Nephron (organoid): ENCODE data around the gene ITGA5.

Experiments
- H3K27ac Mint-ChIP-seq, 3 experiments: 2 replicates each; pipeline ENCODE4 v1.8.0; 2020; ENCODE audit warnings: mixed read lengths in 3 of 3, mild to moderate bottlenecking in 2 of 3, moderate library complexity in 1 of 3
- H3K27me3 Mint-ChIP-seq: 2 replicates; pipeline ENCODE4 v1.8.0; 2021; ENCODE audit warnings: low read depth, mild to moderate bottlenecking, moderate library complexity, mixed read lengths
- H3K36me3 Mint-ChIP-seq: 2 replicates; pipeline ENCODE4 v1.8.0; 2020; ENCODE audit warnings: low read depth, mixed read lengths
- H3K4me1 Mint-ChIP-seq: 2 replicates; pipeline ENCODE4 v1.8.0; 2020; ENCODE audit warnings: mixed read lengths
- H3K4me3 Mint-ChIP-seq, 3 experiments: 2 replicates each; pipeline ENCODE4 v1.8.0; 2020; ENCODE audit warnings: mild to moderate bottlenecking in 3 of 3, mixed read lengths in 3 of 3, moderate library complexity in 2 of 3
- H3K9me3 Mint-ChIP-seq: 2 replicates; pipeline ENCODE4 v1.8.0; 2020; ENCODE audit warnings: mixed read lengths
- TF ChIP-seq, protein P1 (sequence below), 3 experiments: fragments of 200-600 bp; sonication (generic); IDR thresholded peaks; one replicate each; pipeline ENCODE4 v1.5.0; 2021; ENCODE audit warnings: antibody characterized with exemption in 3 of 3; ENCODE audit not compliant: unreplicated experiment in 3 of 3

The ITGA5 gene

DNA sequence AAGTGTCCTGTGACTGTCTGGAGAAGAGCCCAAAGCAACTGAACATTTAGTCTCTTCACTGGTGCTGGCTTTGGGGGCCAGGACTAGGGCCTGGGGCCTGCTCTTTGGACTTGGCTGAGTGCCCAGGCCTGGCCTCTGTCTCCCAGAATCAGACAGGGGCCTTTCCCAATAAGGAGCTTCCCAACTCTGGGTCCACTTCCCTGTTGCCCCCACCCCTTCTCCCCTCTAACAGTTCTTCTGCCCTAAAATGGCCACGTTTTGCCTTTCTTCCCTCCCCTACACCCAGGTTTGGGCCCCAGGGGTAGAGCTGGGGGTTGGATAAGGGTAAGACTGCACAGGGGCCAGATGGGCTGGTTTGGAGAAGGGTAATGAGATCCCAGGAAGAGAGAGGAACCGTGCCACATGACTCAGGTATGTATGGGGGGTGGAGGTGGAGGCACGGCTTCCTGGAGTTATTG lies 10.0 kb upstream of the ITGA5 start:
- H3K36me3 Mint-ChIP-seq: no peaks in the 10 kb centered on the region
- TF ChIP-seq, protein P1, sequence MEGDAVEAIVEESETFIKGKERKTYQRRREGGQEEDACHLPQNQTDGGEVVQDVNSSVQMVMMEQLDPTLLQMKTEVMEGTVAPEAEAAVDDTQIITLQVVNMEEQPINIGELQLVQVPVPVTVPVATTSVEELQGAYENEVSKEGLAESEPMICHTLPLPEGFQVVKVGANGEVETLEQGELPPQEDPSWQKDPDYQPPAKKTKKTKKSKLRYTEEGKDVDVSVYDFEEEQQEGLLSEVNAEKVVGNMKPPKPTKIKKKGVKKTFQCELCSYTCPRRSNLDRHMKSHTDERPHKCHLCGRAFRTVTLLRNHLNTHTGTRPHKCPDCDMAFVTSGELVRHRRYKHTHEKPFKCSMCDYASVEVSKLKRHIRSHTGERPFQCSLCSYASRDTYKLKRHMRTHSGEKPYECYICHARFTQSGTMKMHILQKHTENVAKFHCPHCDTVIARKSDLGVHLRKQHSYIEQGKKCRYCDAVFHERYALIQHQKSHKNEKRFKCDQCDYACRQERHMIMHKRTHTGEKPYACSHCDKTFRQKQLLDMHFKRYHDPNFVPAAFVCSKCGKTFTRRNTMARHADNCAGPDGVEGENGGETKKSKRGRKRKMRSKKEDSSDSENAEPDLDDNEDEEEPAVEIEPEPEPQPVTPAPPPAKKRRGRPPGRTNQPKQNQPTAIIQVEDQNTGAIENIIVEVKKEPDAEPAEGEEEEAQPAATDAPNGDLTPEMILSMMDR (IDR thresholded peaks at IDR 0.05; ENCODE audit: unreplicated experiment in 3 of 3): no peak
- H3K4me1 Mint-ChIP-seq: peaks cover 67% of the 10 kb centered on the region

DNA sequence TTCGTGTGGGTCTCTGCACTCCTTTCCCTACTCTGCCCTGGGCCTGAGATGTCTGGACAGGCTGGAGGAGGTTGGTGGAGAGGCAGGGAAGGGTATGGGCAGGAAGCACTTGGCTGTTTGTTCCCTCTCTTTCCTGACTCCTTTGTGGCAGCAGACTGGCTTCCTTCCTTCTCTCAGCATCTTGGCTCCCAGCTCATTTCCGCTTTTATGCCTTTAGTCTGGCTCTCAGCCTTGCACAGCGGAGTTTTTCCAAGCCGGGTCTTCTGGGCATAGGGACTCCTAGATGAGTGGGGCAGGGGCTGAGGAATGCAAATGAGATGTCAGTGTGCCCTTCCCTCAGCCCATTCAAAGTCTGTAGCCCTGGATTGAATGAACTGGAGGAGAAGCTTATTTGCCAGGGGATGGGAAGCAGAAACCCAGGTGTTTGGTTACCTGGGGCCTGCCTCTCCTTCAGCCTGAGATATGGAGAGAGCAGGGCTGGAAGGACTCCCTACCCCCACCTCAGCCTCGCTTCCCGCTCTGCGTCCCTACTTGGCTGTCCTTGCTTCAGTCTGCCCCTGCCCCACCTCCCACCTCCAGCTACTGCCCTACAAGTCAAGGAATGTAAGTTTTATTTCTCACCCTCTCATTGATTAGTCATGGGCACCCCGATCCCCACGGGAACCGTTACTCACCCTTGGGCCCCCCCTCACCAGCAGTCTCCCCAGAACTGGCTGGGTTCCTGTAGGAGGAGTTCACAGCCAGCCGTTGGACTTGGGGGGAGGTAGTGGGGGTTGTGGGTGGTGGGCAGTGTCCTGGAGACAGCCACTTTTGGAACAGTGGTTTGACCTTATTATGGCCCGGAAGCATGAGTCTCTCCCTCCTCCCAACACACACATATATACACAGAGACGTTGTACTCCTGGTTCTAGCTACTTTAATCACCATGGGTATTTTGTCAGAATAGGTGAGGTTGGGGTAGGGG lies 9.3 kb upstream of the ITGA5 start:
- Mint-ChIP-seq H3K9me3 (no peaks in the 10 kb centered on the region), H3K27me3 (peaks cover 10% of the 10 kb centered on the region), H3K4me3 (no peak overlapping the region), H3K36me3 (no peaks in the 10 kb centered on the region), H3K4me1 (peaks cover 67% of the 10 kb centered on the region), H3K27ac (peak overlapping the region; percentile 10 to 57 (median 39))
- TF ChIP-seq, protein P1 (IDR thresholded peaks at IDR 0.05; ENCODE audit: unreplicated experiment in 3 of 3): no peak

More for the DNA sequence above, 10.0 kb upstream of the ITGA5 start:
- H3K4me3 Mint-ChIP-seq: no peak overlapping the region
- H3K27me3 Mint-ChIP-seq: peaks cover 10% of the 10 kb centered on the region
- no peaks in the 10 kb centered on the region for H3K9me3 Mint-ChIP-seq
- H3K27ac Mint-ChIP-seq: peak overlapping the region in 2 of 3 experiments; percentile 24 to 39

DNA sequence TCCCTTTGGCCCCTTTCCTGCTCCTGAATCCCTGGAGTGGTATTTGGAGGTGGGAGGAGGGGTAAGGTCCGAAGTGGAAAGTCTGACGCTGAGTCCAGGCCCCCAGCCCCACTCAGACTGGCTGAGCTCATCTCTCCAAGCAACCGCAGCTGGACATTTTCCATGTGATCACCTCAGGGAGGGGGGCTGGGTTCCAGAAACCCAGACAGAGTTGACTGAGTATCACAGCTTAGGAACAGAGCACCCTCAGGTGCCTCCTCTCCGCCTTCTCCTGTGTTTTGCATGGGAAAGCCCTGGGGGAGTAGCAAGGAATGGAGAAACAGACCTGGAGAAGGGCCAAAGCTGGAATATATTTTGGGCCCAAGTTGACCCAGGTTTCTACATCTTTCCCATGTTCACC lies 8.0 kb upstream of the ITGA5 start:
- Mint-ChIP-seq H3K4me3 (no peak overlapping the region), H3K27ac (peak overlapping the region; percentile 10 to 49 (median 16)), H3K36me3 (no peaks in the 10 kb centered on the region), H3K9me3 (no peaks in the 10 kb centered on the region), H3K27me3 (peaks cover 15% of the 10 kb centered on the region), H3K4me1 (peaks cover 60% of the 10 kb centered on the region)
- TF ChIP-seq, protein P1 (IDR thresholded peaks at IDR 0.05; ENCODE audit: unreplicated experiment in 3 of 3): no peak

DNA sequence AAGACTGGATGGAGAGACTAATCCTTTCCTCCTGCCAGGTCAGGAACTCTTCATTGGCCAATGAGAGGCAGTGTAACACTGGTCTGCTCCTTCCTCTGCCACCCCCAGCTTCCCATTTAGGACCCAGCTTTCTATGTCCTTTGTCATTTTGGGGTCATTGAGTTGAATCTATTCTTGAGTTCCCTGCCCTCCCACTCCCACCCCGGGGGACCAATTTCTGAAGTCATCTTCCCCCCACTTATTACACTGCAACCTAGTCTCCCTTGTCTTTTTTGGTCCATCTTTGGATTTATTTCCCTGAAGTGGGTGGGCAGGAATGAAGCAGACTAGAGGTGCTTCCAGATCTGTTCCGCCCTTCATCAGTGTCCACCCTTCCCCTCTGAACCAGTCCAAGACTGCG lies 7.6 kb upstream of the ITGA5 start:
- Mint-ChIP-seq H3K27ac (peak overlapping the region in 1 of 3 experiments; percentile 31), H3K4me3 (no peak overlapping the region), H3K27me3 (peaks cover 18% of the 10 kb centered on the region), H3K36me3 (no peaks in the 10 kb centered on the region), H3K9me3 (no peaks in the 10 kb centered on the region), H3K4me1 (peaks cover 59% of the 10 kb centered on the region)
- TF ChIP-seq, protein P1 (IDR thresholded peaks at IDR 0.05; ENCODE audit: unreplicated experiment in 3 of 3): no peak

DNA sequence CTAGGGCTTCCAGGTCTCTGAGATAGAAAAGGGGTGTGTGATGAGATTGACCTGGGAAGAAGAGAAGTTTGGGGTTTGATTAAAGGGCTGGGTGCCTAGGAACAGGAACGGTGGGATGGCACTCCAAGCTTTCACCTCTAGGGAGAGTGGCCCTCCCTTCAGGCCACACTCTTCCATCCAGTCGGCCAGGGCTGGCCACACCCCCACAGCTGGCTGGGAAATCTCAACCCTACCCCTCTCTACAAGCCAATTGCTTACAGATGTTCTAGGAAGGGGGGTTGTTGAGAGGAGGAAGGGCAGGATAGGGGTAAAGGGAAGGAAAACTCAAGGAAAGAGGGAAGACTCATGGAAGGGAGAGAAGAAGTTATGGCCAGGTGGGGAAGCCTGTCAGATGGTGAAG lies 6.6 kb upstream of the ITGA5 start:
- H3K9me3 Mint-ChIP-seq: no peaks in the 10 kb centered on the region
- peaks cover 58% of the 10 kb centered on the region for H3K4me1 Mint-ChIP-seq
- no peaks in the 10 kb centered on the region for H3K36me3 Mint-ChIP-seq
- peak overlapping the region; percentile 31 to 71 (median 60) for H3K27ac Mint-ChIP-seq
- peaks cover 26% of the 10 kb centered on the region for H3K27me3 Mint-ChIP-seq
- no peak overlapping the region for H3K4me3 Mint-ChIP-seq
- TF ChIP-seq, protein P1 (IDR thresholded peaks at IDR 0.05; ENCODE audit: unreplicated experiment in 3 of 3): no peak
